ENCODE measurements around the gene RNF157.

Gene RNF157

DNA sequence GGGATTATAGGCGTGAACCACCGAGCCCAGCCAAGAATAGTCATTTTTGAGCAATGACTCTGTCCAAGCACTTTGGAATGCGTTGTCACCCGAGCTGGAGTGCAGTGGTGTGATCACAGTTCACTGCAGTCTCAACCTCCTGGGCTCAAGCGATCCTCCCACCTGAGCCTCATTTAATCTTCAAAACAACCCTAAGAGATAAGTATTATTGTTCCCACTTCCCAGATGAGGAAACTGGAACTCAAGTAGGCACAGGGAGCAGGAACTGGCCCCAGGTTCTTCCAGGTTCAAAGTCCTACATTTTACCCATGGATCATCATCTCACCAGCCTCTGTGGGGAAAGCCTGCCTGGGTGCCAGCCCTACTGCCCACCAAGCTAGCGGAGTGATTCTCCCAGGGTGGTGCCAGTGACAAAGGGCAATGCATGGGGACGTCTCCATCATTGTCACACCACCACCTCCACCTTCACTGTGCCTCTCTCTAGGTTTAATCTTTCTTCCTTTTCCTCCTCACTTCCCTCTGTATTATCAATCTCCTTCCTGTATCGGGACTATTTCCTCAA is 11.3 kb upstream of the RNF157 start:
- Histone ChIP-seq H3K4me3 (ENCODE audit: low read length) (no peak overlapping the region), H3K4me1 (ENCODE audit: low read length) (peaks cover 28% of the 10 kb centered on the region), H3K79me2 (ENCODE audit: low read length) (no peaks in the 10 kb centered on the region), H3K9me3 (replicated peaks; ENCODE audit: insufficient read depth, low read length) (no peaks in the 10 kb centered on the region), H3K4me2 (ENCODE audit: low read depth, low read length) (no peak overlapping the region), H3K36me3 (replicated peaks; ENCODE audit: insufficient read depth, low read length) (no peaks in the 10 kb centered on the region), H3K9ac (ENCODE audit: low read length) (no peak overlapping the region), H3K27me3 (replicated peaks; ENCODE audit: insufficient read depth, low read length) (no peaks in the 10 kb centered on the region), H2AFZ (ENCODE audit: low read length) (no peak overlapping the region), H3K9me2 (replicated peaks; ENCODE audit: insufficient read depth, low read length) (no peaks in the 10 kb centered on the region), H3F3A (ENCODE audit: insufficient read depth, low read length) (peaks cover 17% of the 10 kb centered on the region), H4K20me1 (ENCODE audit: insufficient read depth, low read length) (no peaks in the 10 kb centered on the region), H3K27ac (ENCODE audit: low read length) (no peak overlapping the region)
- TF ChIP-seq EZH2 (optimal IDR thresholded peaks at IDR 0.05; ENCODE audit: low read depth, low read length) (no peak), EZH2phosphoT487 (IDR thresholded peaks at IDR 0.05; ENCODE audit: low read length) (no peak)
- TF ChIP-seq, protein P1, sequence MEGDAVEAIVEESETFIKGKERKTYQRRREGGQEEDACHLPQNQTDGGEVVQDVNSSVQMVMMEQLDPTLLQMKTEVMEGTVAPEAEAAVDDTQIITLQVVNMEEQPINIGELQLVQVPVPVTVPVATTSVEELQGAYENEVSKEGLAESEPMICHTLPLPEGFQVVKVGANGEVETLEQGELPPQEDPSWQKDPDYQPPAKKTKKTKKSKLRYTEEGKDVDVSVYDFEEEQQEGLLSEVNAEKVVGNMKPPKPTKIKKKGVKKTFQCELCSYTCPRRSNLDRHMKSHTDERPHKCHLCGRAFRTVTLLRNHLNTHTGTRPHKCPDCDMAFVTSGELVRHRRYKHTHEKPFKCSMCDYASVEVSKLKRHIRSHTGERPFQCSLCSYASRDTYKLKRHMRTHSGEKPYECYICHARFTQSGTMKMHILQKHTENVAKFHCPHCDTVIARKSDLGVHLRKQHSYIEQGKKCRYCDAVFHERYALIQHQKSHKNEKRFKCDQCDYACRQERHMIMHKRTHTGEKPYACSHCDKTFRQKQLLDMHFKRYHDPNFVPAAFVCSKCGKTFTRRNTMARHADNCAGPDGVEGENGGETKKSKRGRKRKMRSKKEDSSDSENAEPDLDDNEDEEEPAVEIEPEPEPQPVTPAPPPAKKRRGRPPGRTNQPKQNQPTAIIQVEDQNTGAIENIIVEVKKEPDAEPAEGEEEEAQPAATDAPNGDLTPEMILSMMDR (IDR thresholded peaks at IDR 0.05; ENCODE audit: low read length) = no peak
- DNase-seq = no peak

DNA sequence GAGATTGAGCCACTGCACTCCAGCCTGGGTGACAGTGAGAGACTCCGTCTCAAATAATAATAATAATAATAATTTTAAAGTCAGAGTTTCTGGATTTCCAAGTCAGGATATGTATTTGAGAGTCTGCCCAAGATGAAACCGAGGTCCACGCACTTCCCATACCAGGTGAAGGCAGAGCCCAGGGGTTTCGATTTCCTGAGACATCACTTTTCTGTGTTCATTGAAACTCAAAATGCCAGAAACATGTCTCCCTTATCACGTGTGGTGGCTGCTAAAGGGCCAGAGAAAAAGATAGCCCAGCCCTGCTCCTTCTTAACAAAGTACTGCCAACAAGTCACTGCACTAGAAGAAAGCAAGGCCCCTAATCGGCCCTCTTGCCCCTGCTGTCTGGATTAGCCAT is 9.8 kb upstream of the RNF157 start:
- peak; percentile 67 for DNase-seq
- Histone ChIP-seq H3K4me2 (ENCODE audit: low read depth, low read length) (peak overlapping the region; percentile 69), H3F3A (ENCODE audit: insufficient read depth, low read length) (peaks cover 28% of the 10 kb centered on the region), H2AFZ (ENCODE audit: low read length) (peak overlapping the region; percentile 68), H3K79me2 (ENCODE audit: low read length) (no peaks in the 10 kb centered on the region), H3K9me2 (replicated peaks; ENCODE audit: insufficient read depth, low read length) (no peaks in the 10 kb centered on the region), H3K9me3 (replicated peaks; ENCODE audit: insufficient read depth, low read length) (no peaks in the 10 kb centered on the region), H3K27ac (ENCODE audit: low read length) (peak overlapping the region; percentile 74), H3K4me3 (ENCODE audit: low read length) (no peak overlapping the region), H3K4me1 (ENCODE audit: low read length) (peaks cover 39% of the 10 kb centered on the region), H3K36me3 (replicated peaks; ENCODE audit: insufficient read depth, low read length) (no peaks in the 10 kb centered on the region), H4K20me1 (ENCODE audit: insufficient read depth, low read length) (no peaks in the 10 kb centered on the region), H3K27me3 (replicated peaks; ENCODE audit: insufficient read depth, low read length) (no peaks in the 10 kb centered on the region), H3K9ac (ENCODE audit: low read length) (peak overlapping the region; percentile 32; the same call in 1 of the 2 replicates)
- TF ChIP-seq EZH2 (optimal IDR thresholded peaks at IDR 0.05; ENCODE audit: low read depth, low read length) = no peak
- no peak for TF ChIP-seq EZH2phosphoT487 (IDR thresholded peaks at IDR 0.05; ENCODE audit: low read length)
- TF ChIP-seq, protein P1 (IDR thresholded peaks at IDR 0.05; ENCODE audit: low read length) = no peak

DNA sequence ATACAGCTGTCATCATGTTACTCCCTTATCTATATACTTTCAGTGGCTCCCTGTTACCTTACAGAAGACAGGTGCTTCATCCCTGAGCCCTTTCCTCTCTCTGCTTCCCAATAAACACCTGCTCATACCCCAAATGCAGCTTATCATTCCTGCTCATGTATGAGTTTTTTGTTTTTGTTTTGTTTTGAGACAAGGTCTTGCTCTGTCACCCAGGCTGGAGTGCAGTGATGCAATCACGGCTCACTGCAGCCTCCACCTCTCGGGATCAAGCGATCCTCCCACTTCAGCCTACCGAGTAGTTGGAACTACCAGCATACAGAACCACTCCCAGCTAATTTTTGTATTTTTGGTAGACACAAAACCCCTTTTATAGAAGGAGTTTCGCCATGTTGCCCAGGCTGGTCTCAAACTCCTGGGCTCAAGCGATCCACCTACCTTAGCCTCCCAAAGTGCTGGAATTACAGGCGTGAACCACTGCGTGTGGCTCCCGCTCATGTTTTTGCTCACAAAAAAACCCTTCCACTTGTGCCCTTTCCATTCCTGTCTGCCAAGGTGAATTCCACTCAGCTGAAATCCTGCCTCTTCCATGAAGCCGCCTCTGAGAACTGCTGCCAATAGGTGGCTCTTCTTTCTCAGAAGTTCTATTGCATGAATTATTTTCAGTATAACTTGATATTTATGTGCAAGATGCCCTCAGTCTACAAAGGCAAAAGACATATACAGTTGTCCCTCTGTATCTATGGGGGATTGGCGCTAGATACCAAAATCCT is 7.9 kb upstream of the RNF157 start:
- Histone ChIP-seq H3K4me3 (ENCODE audit: low read length) (no peak overlapping the region), H3K9me2 (replicated peaks; ENCODE audit: insufficient read depth, low read length) (no peaks in the 10 kb centered on the region), H3K36me3 (replicated peaks; ENCODE audit: insufficient read depth, low read length) (no peaks in the 10 kb centered on the region), H3K4me1 (ENCODE audit: low read length) (peaks cover 39% of the 10 kb centered on the region), H3K9ac (ENCODE audit: low read length) (no peak overlapping the region), H3K79me2 (ENCODE audit: low read length) (no peaks in the 10 kb centered on the region), H4K20me1 (ENCODE audit: insufficient read depth, low read length) (no peaks in the 10 kb centered on the region), H3K27me3 (replicated peaks; ENCODE audit: insufficient read depth, low read length) (no peaks in the 10 kb centered on the region), H3K4me2 (ENCODE audit: low read depth, low read length) (no peak overlapping the region), H3K27ac (ENCODE audit: low read length) (no peak overlapping the region), H3K9me3 (replicated peaks; ENCODE audit: insufficient read depth, low read length) (no peaks in the 10 kb centered on the region), H2AFZ (ENCODE audit: low read length) (no peak overlapping the region), H3F3A (ENCODE audit: insufficient read depth, low read length) (peaks cover 28% of the 10 kb centered on the region)
- TF ChIP-seq, protein P1 (IDR thresholded peaks at IDR 0.05; ENCODE audit: low read length) = no peak
- TF ChIP-seq EZH2 (optimal IDR thresholded peaks at IDR 0.05; ENCODE audit: low read depth, low read length) (no peak), EZH2phosphoT487 (IDR thresholded peaks at IDR 0.05; ENCODE audit: low read length) (no peak)
- no peak for DNase-seq

Measured in MM.1S (cell line).